Jurkat, Clone E6-1 (cell line): Measurements from ENCODE around the gene IPO4.
A peak's percentile ranks its signal among the peaks of the same experiment; 100 is the strongest.
"Not testable (repeated sequence)": the region's sequence is repeated elsewhere in the genome, so short reads cannot be mapped to it uniquely, and the experiment has no call there.

Experiments used
- DNase-seq: peaks from one replicate; pipeline ENCODE4 v3.0.0-alpha.2; 2011; ENCODE audit warnings: low read depth, low spot score
- H3K4me3 ChIP-seq: 2 replicates; pipeline ENCODE4 v1.5.1; 2011; ENCODE audit warnings: mild to moderate bottlenecking, low read length, control low read depth, moderate library complexity

The IPO4 gene

DNA sequence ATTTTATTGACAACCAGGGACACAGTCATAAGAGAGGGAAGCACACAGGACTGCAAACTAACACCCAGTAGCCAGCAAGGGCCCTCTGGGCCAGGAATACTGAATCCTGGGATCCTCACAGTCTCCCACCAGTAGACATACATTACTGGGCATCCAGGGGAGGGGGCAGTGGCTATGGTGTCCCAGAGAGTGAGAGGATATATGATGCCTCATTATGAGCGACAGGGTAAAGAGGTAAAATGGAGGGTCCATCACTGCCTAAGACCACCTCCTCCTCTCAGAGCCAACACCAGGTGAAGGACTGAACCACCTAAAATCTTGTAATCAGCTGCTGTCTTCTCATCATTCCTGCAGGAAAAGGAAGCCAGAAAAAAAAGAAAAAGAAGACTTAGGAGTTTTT is 28.3 kb upstream of the IPO4 start:
- not testable (repeated sequence) for H3K4me3 ChIP-seq, DNase-seq

DNA sequence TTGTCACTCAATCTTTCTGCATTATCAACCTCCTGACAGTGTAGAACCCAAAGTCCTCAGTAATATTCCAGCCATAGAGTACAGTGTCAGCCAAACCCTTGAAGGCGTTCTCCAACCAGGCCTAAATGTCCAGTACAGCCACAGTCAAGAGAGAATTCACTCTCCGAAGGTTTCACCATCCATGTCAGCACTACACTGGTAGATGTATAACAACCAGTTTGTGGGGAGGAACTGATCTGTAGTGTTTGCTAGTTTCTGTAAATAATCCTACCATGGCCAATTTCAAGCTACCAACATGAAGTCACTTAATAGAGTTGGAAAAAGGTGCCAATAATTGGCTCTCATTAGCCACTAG is 27.7 kb upstream of the IPO4 start:
- H3K4me3 ChIP-seq = peak overlapping the region; percentile 95
- DNase-seq = no peak

DNA sequence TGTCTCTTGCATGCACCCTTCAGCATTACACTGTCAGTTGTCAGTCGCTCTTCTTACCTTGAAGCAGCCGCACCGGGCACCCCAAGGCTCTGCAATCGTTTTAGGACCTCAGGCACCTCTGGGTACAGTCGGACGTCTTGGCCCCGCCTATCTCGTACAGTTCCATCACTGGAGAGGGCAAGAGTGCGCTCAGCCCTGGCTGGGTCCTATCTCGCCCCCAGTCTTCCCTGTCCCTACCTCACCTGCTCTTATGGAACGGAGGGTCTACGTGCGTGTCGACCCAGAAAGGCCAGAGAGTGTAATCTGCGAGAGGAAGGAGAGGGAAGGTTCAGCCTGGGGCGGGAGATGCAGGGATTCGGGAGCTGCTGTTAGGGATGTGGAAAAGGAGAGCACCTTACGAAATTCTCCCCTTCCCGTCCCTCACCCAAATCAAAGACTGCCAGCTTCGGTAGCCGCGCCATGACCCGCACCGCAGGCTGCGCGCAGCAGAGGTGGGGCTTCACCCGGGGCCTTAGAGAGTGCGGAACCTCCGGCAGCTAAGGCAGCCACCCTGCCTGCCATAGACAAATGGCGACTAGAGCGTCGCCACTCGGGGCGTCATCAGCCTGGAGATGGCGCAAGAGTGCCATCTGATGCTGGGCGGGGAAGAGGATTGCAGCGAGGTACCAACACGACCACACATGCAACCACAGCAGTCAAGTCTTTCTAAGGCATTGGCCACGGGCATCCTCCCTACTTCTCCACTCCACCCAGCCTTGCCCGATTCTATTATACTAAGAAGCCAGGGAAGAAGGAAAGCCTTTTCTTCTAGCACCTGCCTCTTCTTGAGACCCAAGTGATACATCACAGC is 27.1 kb upstream of the IPO4 start, which contains the start of gene MDP1:
Gene MDP1 (minus strand): TSS at position 572 of the 850 bp plus-strand sequence. CDS start 111 bp downstream, at position 461.
- H3K4me3 ChIP-seq = peak within 1 kb of the TSS; percentile 95
- DNase-seq = peak; percentile 94

DNA sequence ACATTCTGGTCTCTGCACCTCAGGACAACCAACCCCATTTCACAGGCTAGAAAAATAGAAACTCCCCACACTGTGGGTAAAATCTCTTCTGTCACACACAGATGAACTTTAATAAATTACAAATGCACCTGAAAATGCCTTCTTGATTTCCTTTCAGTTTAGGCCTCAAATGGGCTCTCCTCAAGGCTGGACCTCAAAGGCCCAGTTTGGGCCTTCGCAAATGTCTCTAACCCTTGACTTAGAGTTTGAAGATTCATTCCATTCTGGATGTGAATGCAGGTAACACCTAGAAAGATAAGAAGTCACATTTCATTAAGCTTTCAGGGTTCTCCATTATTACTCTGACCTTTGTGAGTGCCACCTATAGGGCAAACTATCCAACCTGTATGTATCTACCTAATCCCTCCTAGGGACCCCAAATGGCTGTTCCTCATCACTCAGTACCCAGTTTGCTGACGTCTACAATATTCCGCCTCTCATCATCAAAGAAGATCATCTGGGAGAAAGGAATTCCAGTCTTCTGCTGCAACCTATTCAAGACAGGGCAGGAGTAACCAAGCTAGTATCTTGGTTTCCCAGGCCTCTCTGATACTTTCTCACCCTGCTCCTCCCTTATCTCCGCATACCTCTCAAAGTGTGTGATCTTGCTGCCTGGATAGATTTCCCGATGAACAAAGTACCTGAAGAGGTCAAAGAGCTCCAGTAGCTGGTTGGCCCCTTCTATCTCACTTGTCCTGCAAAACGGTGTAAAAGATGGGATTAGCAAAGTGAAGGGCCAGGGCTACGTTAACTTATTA is 25.4 kb upstream of the IPO4 start:
- no peak for DNase-seq
- H3K4me3 ChIP-seq = peak overlapping the region; percentile 85

DNA sequence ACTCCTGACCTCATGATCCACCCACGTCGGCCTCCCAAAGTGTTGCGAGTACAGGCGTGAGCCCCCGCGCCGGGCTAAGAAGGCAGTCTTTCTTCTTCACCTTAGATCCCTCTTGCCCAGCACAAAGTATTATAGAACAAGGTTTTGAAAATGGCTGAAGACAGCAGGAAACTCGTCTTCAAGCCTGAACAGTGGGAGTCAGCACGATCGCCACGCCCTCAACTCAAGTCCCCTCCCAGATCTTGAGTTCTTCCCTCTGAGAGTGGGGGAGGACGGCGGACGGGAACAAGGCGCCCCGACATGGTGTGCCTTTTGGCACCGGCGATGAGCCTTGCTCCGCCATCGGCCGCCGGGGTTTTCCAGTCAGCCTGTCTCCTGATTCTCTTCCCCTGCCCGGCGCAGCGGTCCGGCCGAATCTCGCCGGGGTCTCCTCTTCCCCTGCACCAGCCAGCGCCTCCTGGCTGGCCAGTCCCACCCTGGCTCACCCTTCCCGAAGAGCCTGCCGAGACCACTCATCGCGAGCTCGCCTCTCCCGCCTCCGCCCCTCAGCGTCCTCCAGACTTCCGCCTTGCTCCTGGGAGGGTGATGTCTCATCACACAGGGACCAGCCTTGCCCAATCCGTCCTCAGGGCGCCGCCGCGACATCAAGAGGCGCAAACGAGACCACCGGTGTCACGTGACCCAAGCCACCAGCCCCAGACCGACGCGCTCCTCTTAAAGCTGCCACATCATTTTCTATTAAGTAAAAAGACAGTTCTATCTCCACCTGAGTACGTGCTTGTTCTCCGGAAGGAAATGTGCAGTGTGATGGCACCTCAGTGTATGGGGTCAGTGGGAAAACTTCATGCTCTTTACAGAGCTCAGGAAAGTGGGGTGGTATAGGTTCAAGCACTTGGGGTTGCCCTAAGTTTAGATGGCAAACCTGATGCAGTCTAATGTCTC is 24.6 kb upstream of the IPO4 start, which contains the start of gene CHMP4A:
Gene CHMP4A (minus strand): TSS at position 565 of the 942 bp plus-strand sequence. CDS start 49 bp downstream, at position 516.
- DNase-seq = peak; percentile 96
- H3K4me3 ChIP-seq = peak within 1 kb of the TSS; percentile 85

DNA sequence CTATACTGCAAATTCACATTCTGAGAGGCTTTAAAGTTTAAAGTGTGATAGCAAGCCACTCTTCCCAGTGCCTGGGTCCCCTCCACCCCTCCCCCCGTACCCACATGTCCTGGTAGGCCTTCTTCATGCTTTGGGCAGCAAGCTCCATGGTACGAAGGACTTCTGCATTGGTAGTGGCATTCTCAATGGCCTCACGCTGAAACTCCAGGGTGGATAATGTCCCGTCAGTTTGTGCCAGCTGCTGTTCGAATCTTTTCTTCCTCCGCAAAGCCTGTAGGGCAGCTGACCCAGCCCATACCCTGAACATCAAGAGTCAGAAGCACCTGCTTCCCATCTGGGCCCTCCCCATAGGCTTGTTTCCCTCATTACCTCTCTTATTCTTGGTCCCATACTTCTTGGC is 22.7 kb upstream of the IPO4 start:
- DNase-seq = no peak
- no peak overlapping the region for H3K4me3 ChIP-seq

DNA sequence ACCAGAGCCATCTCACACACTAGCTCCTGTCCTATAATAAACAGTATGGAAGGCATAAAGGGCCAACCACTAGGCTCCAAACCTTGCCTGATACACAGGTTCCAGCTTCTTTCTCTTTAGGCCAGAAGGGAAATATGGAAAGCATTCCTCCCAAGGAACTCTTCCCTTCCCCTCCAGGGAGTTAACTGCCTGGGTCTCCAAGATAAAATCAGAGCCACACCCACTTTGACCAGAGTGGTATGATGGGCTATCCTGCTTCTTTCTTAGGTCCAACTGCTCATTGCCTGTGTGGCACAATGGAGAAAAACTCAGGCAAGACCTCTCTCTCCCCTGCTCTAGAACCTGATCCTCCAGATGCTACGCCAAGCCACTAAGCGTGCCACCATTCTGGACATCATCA is 19.0 kb upstream of the IPO4 start:
- no peak overlapping the region for H3K4me3 ChIP-seq
- DNase-seq = no peak

DNA sequence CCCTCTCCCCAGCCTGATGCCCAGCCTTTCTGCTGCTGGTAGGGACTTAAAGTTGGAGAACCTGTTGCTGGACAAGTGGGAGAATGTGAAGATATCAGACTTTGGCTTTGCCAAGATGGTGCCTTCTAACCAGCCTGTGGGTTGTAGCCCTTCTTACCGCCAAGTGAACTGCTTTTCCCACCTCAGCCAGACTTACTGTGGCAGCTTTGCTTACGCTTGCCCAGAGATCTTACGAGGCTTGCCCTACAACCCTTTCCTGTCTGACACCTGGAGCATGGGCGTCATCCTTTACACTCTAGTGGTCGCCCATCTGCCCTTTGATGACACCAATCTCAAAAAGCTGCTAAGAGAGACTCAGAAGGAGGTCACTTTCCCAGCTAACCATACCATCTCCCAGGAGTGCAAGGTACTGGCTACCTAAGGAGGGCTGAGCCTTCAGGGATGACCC is 18.5 kb upstream of the IPO4 start:
- peak; percentile 37 for DNase-seq
- no peak overlapping the region for H3K4me3 ChIP-seq

DNA sequence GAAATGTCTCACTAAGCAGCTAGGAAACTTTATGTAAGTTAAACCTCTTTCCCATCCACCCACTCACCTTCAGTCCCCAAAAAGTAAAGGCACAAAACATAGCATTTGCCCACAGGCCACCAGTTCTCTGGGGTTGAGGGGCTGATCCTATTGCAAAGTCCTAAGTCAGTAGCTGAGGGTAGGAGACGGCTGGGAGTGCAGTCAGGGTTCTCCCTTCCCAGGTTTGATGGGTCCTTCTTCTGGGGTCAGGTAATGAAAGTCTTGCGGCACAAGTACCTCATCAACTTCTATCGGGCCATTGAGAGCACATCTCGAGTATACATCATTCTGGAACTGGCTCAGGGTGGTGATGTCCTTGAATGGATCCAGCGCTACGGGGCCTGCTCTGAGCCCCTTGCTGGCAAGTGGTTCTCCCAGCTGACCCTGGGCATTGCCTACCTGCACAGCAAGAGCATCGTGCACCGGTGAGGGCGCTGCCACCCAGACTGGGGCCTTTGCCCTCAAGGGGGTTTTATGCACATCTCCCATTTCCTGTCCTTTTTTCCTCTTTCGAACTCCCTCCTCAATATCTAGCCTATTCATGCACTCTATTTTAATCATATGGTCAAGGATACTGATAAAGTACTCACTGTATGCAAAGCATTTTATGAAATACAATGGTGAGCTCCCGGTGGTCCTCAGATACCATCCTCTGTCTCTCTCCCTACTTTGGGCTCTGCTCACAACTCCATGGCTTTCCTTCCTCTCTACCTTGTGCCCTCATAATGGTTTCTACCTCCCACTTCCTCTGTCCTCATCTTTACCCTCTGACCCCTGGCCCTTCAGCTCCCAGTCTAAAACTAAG is 17.9 kb upstream of the IPO4 start:
- no peak for DNase-seq
- no peak overlapping the region for H3K4me3 ChIP-seq

DNA sequence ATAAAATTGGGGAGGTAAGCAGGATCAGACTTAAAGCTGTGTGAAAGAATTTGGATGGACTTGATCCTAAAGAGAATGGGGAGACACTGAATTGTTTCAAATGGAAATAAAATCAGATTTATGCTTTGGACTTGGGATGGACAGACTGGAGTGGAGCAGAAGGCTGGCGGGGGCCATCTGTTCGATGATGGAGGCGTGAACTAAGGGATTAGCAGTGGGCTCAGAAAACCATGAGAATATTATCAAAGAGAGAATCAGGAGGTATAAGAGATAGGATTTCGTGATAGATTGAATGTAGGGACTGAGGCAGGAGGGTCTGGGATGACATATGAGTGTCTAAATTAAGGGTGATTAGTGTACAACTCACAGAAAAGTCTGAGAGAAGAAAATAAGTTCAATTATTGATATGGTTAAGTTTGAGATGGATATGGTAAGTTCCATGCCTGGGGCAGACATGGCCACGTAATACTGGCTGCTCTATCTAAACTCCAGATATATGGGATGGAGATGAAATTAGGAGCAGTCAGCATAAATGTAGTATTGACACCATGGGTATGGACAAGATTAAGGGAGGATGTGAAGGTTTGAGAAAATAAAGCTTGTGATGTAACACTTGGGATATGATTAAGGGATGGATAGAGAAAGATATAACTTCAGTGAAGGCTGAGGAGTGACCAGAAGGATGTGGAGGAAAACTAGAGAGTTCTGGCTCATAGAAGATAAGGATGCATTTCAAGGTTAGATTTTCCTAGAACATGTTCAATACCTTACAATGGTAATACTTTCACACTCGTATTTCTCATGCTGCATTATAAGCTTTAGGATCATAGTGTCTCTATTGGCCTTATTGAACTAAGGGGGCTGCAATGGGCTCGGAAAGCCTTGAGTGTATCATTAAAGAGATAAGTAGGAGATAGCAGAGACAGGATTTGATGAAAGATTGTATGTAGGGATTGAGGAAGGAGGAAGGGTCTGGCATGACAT is 15.8 kb upstream of the IPO4 start:
- no peak overlapping the region for H3K4me3 ChIP-seq
- no peak for DNase-seq

DNA sequence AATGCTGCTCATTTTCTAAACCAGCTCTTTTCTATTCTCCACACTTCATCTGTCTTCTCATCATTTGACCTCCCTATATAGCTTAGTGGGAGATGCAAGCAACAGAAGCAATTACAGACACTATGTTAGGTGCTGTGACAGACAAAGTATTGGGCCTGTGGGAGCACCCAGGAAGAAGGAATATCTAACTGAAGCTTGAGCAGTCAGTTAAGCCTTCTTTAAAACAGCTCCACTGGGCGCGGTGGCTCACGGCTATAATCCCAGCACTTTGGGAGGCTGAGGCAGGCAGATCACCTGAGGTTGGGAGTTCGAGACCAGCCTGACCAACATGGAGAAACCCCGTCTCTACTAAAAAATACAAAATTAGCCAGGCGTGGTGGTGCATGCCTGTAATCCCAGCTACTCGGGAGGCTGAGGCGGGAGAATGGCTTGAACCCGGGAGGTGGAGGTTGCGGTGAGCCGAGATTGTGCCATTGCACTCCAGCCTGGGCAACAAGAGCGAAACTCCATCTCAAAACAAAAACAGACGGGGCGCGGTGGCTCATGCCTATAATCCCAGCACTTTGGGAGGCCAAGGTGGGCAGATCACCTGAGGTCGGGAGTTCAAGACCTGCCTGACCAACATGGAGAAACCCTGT is 14.8 kb upstream of the IPO4 start:
- not testable (repeated sequence) for DNase-seq, H3K4me3 ChIP-seq

DNA sequence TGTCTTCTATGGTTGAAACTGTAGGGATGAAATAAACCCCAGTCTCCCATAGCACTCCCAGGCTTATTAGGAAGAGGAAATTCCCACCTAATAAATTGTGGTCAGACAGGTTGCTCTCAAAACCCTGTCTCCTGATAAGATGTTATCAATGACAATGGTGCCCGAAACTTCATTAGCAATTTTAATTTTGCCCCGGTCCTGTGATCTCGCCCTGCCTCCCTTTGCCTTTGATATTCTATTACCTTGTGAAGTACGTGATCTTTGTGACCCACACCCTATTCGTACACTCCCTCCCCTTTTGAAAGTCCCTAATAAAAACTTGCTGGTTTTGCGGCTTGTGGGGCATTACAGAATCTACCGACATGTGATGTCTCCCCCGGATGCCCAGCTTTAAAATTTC is 13.9 kb upstream of the IPO4 start:
- not testable (repeated sequence) for H3K4me3 ChIP-seq

DNA sequence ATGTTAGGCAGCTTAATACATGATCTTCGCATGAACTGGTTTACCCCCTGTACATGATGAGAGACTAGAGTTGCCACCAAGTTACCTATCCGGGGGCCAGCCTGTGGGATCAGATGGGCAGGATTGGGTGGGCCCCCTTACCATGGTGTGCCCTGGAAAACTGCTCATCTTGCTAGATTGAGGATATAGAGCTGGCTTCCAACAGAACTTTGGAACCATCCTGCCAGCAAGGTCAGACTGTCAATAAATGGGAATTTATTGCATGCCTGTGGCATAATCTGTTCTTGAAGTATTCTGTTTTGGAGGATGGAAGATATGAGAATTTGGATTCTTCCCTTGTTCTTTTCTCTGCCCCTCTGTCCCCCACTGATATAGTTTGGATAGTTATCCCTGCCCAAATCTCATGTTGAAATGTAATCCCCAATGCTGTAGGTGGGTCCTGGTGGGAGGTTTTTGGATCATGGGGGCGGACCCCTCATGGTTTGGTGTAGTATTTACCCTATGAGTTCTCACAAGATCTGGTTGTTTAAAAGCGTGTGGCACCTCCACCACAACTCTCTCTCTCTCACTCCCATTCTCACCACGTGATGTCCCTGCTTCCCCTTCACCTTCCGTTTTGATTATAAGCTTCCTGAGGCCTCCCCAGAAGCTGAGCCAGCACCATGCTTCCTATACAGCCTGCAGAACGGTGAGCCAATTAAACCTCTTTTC is 10.4 kb upstream of the IPO4 start:
- no peak overlapping the region for H3K4me3 ChIP-seq
- DNase-seq = no peak

More for the DNA sequence above, 13.9 kb upstream of the IPO4 start:
- not testable (repeated sequence) for DNase-seq

DNA sequence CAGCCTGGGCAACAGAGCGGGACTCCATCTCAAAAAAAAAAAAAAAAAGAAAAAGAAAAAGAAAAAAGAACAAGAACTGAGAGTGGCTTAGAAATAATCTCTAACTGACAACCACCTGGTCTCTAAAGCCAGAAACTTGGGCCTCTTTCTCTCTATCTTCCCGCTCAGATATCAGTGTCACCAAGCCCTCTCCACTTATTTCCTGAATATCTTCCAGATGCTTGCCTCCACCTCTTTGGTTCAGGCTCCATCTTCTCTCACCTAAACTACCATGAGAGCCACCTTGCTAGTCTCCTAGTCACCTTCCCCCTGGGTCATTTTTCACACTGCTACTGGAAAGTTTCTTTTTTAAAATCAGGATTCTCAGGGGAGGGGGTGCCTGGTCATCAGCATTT is 8.4 kb upstream of the IPO4 start:
- DNase-seq = no peak
- no peak overlapping the region for H3K4me3 ChIP-seq

DNA sequence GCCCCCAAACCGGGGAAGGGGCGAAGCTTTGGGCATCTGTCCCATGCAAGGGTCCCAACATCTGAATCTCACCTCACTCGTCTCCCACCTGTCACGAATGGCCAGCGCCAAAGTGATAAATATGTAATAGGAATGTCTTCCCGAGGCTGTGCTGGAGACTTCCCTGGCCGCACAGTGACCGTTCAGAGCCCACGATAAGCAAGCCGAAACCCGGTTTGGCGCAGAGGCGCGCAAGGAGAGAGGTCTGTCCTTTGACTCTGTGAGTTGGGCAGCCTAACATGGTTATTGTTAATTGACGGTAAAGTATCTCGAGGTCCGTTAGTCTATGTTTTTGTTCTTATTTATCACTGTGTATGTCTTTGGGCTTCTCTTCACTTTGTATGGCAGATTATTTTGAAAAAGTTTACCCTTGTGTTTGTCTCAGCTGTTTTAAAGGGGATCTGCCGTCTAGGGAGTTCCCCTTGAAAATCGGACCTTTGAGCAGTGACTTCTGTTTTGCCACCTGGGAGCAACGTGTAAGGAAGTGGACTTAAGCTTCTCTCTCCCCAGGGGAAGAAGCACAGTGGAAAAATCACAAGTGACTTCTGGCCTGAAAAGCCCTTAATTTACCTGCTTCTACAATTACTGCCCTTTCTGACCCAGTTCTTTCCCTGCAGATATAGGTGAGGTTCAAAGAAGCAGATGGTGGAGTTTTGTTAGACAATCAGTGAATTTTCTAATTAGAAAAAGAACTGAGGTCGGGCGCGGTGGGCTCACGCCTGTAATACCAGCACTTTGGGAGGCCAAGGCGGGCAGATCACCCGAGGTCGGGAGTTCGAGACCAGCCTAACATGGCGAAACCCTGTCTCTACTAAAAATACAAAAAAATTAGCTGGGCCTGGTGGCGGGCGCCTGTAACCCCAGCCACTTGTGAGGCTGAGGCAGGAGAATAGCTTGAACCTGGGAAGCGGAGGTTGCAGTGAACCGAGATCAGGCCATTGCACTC is 7.7 kb upstream of the IPO4 start:
- H3K4me3 ChIP-seq = peak overlapping the region; percentile 85
- DNase-seq = no peak
